ENCODE measurements around the gene ATCAY. TPM values are rescaled to one million over a fixed set of nuclear protein-coding genes. Genes with fewer than 3 reads are reported as not detected.

The ATCAY gene
- total and polyA plus RNA-seq, 4 donors: not detected

Small RNA genes lying within 50 kb of the gene (microRNA-seq; reads per million reads assigned to microRNA genes)
- 0 reads per million in 2 donors for gene MIR637

Other genes with a start within 250 kb of the ATCAY start
- 10 to 100 TPM; 78.7 to 83.3 TPM for gene PIP5K1C, start 180.2 kb upstream of the ATCAY start, total RNA-seq
- gene PIP5K1C, start 180.2 kb upstream of the ATCAY start, polyA plus RNA-seq: 10 to 100 TPM; 25.2 to 26.8 TPM
- under 1 TPM; 0.26 to 0.60 TPM for gene TJP3, start 172.3 kb upstream of the ATCAY start, total RNA-seq
- gene TJP3, start 172.3 kb upstream of the ATCAY start, polyA plus RNA-seq: 10 to 100 TPM in 1 of 2 donors, under 1 TPM in 1; 0.84 to 29.2 TPM
- 10 to 100 TPM; 15.7 to 24.3 TPM for gene APBA3, start 119.0 kb upstream of the ATCAY start, total RNA-seq
- gene APBA3, start 119.0 kb upstream of the ATCAY start, polyA plus RNA-seq: 10 to 100 TPM in 1 of 2 donors, 1 to 10 TPM in 1; 7.1 to 25.6 TPM
- 10 to 100 TPM; 39.6 to 40.7 TPM for gene MRPL54, start 118.0 kb upstream of the ATCAY start, total RNA-seq
- 100 to 1,000 TPM in 1 of 2 donors, 10 to 100 TPM in 1; 88.7 to 125 TPM for gene MRPL54, start 118.0 kb upstream of the ATCAY start, polyA plus RNA-seq
- not detected for gene RAX2, start 108.5 kb upstream of the ATCAY start, total RNA-seq
- gene RAX2, start 108.5 kb upstream of the ATCAY start, polyA plus RNA-seq: not detected
- 1 to 10 TPM; 1.9 to 2.0 TPM for gene MATK, start 94.3 kb upstream of the ATCAY start, total RNA-seq
- 1 to 10 TPM; 1.7 to 5.5 TPM for gene MATK, start 94.3 kb upstream of the ATCAY start, polyA plus RNA-seq
- gene ZFR2, start 11.6 kb upstream of the ATCAY start, total RNA-seq: not detected
- not detected for gene ZFR2, start 11.6 kb upstream of the ATCAY start, polyA plus RNA-seq
- gene NMRK2, start 52.4 kb downstream of the ATCAY start, total RNA-seq: 1 to 10 TPM in 1 of 2 donors, not detected in 1; 2.4 TPM
- 1 to 10 TPM in 1 of 2 donors, under 1 TPM in 1; 0.18 to 5.5 TPM for gene NMRK2, start 52.4 kb downstream of the ATCAY start, polyA plus RNA-seq
- 100 to 1,000 TPM; 118 to 197 TPM for gene DAPK3, start 90.4 kb downstream of the ATCAY start, total RNA-seq
- gene DAPK3, start 90.4 kb downstream of the ATCAY start, polyA plus RNA-seq: 100 to 1,000 TPM in 1 of 2 donors, 10 to 100 TPM in 1; 78.0 to 146 TPM
- gene EEF2, start 104.8 kb downstream of the ATCAY start, total RNA-seq: 1,000 to 10,000 TPM; 1,616 to 1,851 TPM
- gene EEF2, start 104.8 kb downstream of the ATCAY start, polyA plus RNA-seq: 1,000 to 10,000 TPM in 1 of 2 donors, 100 to 1,000 TPM in 1; 969 to 1,197 TPM
- gene PIAS4, start 127.1 kb downstream of the ATCAY start, total RNA-seq: 10 to 100 TPM; 14.9 to 20.3 TPM
- gene PIAS4, start 127.1 kb downstream of the ATCAY start, polyA plus RNA-seq: 10 to 100 TPM in 1 of 2 donors, 1 to 10 TPM in 1; 6.5 to 16.8 TPM
- 10 to 100 TPM; 50.4 to 53.9 TPM for gene ZBTB7A, start 186.2 kb downstream of the ATCAY start, total RNA-seq
- 10 to 100 TPM in 1 of 2 donors, 1 to 10 TPM in 1; 7.8 to 14.5 TPM for gene ZBTB7A, start 186.2 kb downstream of the ATCAY start, polyA plus RNA-seq
- gene MAP2K2, start 243.4 kb downstream of the ATCAY start, total RNA-seq: 10 to 100 TPM; 80.8 to 97.8 TPM
- gene MAP2K2, start 243.4 kb downstream of the ATCAY start, polyA plus RNA-seq: 100 to 1,000 TPM in 1 of 2 donors, 10 to 100 TPM in 1; 82.4 to 230 TPM

Measured in aorta (tissue), 4 donors.